Subcutaneous adipose tissue (tissue), 4 donors: ENCODE measurements around the gene FAAP20. TPM values are rescaled to one million over a fixed set of nuclear protein-coding genes. Genes with fewer than 3 reads are reported as not detected.

Experiments used
- total RNA-seq, 4 donors: library from RNA; depleted of rRNA; stranded (reverse); fragments of >200 nt; gene quantifications; one replicate each; pipeline ENCODE4 v1.1.0, GENCODE V29; 2016
- TF ChIP-seq, protein P1 (sequence below): fragments of 450-650 bp; IDR thresholded peaks from one replicate; pipeline ENCODE4 v1.5.1; 2016; ENCODE audit warnings: low read depth, mild to moderate bottlenecking, control low read depth, antibody characterized with exemption, moderate library complexity

FAAP20 gene
- total RNA-seq, 4 donors from 2014 or later = 15.8 to 41.1 (median 34.1) TPM

DNA sequence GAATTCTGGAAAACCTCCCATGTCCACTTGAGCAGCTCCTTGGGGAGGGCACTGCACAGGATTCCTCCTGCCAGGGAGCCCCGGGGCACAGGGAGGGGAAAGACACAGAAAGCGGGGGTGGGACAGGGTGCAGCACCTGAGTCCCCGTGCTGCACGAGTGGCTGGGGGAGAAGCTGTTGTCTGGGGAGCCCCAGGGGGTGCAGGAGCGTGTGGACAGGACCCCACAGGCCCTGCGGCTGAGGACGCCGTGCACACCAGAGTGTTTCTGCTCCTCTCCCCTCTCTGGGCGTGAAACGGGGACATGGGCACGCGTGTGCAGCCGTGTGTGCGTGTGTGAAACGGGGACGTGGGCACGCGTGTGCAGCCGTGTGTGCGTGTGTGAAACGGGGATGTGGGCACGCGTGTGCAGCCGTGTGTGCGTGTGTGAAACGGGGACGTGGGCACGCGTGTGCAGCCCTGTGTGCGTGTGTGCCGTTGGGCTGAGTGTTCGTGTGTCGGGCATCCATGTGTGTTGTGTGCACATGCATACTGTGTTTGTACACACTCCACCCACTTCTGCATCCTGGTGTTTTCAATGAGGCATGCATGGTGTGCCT lies 21.9 kb downstream of the FAAP20 start:
- TF ChIP-seq, protein P1, sequence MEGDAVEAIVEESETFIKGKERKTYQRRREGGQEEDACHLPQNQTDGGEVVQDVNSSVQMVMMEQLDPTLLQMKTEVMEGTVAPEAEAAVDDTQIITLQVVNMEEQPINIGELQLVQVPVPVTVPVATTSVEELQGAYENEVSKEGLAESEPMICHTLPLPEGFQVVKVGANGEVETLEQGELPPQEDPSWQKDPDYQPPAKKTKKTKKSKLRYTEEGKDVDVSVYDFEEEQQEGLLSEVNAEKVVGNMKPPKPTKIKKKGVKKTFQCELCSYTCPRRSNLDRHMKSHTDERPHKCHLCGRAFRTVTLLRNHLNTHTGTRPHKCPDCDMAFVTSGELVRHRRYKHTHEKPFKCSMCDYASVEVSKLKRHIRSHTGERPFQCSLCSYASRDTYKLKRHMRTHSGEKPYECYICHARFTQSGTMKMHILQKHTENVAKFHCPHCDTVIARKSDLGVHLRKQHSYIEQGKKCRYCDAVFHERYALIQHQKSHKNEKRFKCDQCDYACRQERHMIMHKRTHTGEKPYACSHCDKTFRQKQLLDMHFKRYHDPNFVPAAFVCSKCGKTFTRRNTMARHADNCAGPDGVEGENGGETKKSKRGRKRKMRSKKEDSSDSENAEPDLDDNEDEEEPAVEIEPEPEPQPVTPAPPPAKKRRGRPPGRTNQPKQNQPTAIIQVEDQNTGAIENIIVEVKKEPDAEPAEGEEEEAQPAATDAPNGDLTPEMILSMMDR = no peak

DNA sequence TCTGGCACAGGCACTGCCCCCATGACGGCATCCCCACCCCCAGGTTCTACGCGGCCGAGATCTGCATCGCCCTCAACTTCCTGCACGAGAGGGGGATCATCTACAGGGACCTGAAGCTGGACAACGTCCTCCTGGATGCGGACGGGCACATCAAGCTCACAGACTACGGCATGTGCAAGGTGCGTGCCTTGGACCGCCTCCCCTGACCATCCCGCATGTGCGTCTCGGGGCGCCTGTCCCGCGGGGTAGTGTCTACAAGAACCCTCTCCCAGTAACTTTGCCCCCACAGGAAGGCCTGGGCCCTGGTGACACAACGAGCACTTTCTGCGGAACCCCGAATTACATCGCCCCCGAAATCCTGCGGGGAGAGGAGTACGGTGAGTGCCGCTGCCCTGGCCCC lies 22.6 kb downstream of the FAAP20 start:
- TF ChIP-seq, protein P1 = no peak

DNA sequence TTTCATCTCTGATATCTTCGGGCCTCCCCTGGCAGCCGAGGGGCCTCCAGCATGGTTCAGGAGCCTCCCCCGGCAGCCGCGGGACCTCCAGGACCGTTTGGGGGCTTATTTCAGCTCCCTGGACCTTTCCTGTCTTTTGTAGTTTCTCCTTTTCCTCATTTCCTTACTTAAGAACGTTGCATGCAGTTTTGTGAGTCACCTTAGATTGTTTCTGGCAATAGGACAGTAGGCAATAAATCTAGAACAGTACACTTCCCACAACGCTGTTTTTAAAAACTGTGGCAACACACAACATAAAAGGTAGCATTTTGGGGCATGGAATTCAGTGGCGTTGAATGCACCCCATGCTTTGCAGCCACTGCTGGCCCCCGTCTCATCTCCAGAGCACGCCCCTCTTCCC lies 24.4 kb downstream of the FAAP20 start:
- TF ChIP-seq, protein P1 = no peak

DNA sequence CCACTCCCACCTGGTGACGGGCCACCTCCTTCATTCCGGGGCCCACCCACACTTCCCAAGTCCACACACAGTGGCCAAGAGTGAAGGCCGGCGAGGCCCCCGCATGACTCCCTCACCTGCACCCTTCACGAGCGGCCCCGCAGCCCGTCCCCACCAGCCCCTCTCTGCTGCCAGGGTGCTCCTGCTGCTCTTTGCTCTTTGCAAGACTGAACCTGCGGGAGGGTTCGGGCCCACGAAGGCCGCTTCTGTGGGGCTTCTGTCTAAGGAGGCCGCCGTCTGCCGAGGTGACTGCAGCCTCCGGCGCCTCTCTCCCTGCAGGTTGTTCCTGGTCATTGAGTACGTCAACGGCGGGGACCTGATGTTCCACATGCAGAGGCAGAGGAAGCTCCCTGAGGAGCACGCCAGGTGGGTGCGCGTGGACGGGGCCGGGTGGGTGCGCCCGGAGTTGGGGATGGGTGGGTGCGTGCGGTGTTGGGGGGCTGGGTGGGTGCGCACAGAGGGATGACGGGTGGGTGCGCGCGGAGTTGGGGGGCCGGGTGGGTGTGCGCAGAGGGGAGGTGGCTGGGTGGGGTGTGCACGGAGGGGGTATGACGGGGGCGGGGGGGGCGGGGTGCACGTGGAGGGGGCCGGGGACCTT lies 25.3 kb downstream of the FAAP20 start:
- TF ChIP-seq, protein P1 = no peak

DNA sequence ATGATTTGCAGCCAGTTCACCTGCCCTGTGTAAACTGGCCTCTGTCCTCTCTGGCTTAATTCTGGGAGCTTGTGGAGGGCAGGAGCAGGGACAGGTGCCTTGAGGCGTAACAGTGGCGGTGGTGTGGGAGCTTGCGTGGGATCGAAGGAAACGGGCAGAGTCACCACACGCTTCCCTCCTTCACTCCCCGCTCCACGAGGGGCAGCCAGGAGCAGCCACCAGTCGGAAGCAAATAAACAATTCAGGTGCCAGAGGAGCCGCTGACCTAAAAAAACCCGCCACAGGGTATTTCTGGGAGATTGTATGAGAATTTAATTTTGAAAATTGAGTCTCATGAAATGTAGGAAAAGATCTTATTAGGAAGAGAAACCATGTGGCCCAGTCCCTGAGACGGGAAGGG lies 26.0 kb downstream of the FAAP20 start:
- TF ChIP-seq, protein P1 = no peak

DNA sequence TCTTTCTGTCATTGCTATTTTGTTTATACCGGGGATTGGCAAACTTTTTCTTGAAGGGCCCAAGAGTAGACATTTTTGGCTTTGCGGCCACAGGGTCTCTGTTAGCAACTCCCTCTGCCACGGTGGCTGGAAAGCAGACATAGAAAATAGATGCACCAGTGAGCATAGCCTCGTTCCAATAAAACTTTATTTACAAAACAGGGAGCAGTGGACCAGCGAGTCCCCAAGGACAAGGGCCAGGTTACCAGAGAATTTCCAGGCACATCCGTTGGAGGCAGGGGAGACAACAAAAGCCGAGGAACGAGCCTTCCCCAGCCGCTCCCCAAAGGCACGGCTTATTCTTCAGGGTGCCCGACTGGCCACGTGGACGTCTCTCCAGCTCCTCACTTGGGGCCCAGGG lies 26.5 kb downstream of the FAAP20 start:
- TF ChIP-seq, protein P1 = no peak

DNA sequence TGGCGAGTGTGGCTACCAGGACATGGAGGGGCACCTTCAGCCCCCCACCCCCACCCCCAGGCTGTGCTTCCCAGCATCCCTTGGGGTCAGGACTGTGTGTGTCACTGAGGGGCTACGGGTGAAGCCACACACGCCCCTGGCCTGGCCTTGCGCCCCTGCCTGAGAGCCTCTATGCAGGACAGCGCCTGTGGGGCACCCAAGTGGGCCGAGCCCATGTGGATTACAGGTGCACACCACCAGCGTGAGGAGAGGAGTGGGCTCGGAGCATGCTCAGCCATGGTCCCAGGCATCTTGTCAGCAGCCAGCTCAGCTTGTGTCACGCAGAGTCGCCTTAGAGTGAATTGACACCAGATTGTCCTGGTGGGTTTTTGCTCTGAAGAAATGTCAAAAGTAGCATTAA lies 27.9 kb downstream of the FAAP20 start:
- TF ChIP-seq, protein P1 = no peak
